GM19452 (cell line): Measurements from ENCODE around the gene C1orf105.

Experiments
- ATAC-seq: cut with Tn5 transposase; IDR thresholded peaks from one replicate; pipeline ENCODE4 v1.9.1; 2021; ENCODE audit not compliant: unreplicated experiment

Gene C1orf105

DNA sequence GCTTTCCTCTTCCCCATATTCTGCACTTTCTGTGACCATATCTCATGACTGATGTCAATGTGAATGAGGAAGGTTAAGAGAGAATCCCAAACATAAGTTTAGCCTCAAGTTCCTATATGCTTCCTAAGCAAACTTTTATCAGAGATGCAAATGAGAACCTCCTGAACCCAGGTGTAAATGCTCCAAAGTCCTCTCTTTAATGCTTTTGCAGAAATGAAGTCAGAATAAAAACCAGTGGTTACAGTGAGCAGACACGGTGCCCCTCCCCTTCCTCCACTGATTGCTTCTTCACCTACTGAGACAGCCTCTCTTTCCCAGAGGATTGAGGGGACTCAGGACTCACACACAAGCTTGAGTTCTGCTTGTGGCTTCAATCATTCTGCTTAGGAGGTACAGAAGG lies 35.0 kb downstream of the C1orf105 start:
- no peak for ATAC-seq

DNA sequence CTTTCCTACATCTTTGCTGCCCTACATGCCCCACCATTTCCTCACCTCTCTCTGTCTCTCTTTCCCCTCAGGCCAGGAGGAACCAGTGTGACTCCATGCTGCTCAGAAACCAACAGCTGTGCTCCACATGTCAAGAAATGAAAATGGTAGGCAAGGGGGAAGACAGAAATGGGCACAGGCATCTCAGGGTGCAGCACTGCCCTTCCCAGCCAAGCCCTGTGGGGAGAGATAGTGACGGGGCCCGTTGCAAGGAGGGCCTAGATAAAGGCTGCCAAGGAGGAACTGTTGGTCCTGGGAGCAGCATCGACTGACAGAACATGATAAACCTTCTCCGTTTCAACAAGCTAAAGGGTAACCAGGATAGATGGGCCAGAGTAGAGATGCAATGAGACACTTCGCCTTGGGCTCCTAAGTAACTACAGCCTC lies 35.9 kb downstream of the C1orf105 start:
- ATAC-seq: no peak

DNA sequence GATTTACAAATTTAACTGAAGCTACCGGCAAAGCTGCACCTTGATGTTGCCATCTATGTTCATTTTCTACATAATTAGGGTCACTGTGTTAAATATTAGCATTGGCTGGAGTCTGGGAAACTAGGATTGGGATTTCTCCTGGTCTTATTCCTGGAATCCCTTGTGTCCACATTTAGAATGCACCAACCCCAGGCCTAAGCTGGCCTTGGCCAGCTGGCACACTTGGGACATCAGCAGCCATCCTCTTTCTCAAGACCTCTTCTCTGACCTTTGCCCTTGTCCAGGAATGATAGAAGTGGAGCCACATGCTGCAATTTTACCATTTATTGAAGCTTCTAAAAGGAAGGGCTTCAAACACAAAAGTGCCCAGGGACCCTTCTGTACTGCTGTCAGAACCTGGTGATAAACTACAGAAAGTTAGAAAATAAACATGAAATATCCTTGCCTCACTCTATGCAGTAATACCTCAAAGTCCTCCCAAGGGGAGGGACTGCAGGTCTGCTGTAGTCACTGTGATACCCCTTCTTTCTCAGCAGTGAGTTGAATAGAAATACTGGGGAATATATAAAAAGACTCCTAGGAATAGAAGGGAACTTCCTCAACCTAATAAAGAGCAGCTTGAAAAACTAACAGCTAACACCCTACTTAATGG lies 37.1 kb downstream of the C1orf105 start:
- ATAC-seq: no peak

DNA sequence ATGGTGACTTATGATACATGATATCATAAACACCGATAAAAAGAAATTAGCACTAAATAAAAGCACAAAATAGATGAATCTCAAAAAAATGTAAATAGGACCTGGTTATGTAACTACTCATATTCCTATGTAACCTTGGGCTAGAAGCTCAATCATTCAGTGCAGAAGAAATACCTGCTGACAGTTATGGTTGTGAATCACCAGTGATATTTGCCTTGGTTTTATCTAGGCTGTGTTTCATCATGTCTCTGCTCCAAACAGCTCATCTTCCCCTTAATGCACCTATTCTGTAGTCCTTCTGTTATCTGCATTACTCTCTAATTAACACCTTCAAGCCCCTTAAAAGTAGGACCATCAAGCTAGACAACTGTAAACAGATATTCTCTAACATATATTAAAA lies 39.7 kb downstream of the C1orf105 start:
- no peak for ATAC-seq

DNA sequence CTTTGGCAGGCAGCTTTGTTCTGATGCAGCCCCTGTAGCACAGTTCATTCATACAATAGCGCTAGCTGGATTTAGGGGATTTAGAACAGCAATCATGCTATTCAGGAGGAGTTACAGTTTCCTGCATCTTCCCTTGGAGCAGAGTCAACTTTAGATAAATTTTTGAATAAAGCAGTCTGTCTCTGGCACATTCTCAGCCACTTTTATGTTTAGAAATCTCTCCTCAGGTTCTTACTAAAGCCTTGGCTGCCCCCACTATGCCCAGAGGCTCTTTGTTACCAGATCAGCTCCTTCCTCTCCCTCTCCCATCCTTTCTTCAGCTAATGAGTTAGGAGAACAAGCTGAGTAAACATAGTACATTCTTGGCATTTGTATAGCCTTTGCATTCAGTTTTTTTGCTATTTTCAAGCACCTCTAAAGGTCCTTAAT lies 40.4 kb downstream of the C1orf105 start:
- no peak for ATAC-seq

DNA sequence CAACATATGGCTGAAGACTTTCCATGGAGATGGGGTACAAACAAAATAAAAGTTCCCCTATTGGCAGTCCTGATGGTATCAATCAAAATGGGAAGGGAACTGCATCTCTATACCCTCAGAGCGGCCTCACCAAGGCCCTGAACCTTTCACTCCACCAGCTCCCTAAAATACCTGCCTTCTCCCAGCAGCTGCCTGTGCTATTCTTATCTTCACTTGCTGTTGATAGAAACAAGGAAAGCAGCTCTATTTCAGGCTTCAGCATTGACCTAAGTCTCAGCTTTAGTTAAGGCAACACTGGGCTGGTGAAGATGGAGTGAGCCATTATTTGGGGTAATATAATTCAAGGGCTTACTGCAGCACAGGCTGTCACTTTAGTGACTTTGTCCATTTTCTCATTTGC lies 45.1 kb downstream of the C1orf105 start:
- ATAC-seq: no peak

DNA sequence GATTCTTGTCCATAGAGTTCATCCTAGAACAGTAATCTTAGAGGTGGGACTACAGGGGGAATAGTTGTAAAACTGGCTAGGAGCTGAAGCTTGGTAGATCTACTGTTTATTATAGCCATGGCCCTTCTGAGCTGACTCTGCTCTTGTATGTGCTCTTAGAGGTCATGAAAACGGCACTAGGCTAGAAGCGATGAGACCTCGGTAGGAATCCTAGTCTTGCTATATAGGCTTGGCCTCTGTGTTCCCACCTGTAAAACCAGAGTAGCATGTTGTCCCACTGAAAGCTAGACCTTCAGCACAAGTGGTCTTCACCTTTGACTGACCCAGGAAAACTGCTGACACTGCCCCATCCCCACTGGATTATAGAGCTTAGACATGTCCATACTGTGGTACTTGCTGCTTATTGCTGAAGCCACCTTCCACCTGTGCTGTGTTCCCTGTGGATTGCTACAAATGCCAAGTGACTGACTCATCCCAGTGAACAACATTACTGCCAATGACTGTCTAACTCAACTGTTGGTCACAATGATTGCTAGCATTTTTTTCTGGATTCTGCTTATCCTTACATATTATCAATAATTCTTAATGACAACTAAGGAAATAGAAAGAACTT lies 46.4 kb downstream of the C1orf105 start:
- no peak for ATAC-seq

DNA sequence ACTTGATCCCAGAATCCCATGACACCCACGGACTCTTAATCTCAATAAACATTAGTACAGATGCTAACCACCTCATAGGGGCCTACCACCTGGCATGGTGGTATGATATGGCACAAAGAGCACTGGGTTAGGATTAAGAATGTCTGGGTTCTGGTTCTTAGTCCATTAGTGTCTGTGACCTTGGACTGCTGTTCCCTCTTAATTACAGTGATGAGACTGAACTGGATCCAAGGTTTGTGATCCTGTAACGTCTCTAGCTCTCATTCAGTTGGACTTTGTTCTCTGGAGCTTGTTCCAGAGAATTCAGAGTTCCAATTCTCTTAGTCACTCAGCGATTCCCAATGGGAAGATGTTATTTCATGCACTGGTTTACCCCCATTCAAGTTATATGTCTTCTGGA lies 47.0 kb downstream of the C1orf105 start:
- ATAC-seq: no peak

DNA sequence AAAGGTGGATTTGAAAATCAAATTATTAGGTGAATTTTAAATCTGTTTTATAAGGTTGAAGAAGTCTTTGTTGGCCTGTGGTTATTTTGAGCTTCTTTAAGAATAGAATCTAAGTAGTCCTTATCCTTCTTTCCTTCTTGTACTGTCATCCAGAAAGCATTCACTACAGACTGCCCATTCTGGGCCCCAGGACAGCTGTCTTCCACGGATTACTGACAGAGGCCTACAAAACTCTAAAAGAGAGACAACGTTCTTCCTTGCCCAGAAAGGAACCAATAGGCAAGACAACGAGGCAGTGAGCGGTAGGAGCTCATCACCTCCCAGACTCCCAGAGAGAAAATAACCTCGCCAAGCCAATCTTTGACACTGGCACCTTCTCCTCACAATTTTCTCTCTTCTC lies 47.8 kb downstream of the C1orf105 start:
- no peak for ATAC-seq

DNA sequence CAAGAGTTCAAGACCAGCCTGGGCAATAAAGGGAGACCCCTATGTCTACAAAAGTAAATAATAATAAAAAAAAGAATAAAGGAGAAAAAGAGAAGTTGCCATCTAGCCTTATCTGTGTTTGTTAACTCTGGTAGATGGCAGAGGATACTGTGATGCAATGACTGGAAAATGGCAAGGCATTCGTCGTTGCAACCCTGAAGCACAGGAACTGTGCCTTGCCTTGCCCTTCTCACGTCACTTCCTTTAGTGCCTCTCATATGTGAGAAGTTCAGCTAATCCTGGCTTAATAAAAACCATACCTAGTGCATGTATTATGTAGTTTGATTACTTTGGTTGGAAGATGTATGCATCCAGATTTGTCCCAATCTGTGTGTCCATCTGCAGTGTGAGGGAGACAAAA lies 49.2 kb downstream of the C1orf105 start:
- ATAC-seq: no peak

DNA sequence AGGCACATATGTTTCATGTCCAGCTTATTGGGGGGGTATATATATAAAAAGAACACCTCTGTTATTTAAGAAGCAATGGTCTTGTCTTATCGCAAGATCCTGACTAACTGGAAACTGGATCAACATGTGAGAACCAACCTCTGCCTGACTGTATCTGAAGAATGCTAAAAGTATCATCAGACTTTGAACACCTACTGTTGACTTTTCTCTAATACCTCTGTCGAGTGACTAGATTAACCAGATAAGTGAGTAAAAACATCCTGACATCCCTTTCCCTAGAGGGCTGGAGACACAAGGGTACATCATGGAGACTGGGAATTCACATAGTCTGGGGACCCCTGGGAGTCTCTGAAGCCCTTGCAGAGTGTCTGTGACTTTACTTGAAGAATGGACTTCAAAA lies 49.7 kb downstream of the C1orf105 start:
- ATAC-seq: no peak

DNA sequence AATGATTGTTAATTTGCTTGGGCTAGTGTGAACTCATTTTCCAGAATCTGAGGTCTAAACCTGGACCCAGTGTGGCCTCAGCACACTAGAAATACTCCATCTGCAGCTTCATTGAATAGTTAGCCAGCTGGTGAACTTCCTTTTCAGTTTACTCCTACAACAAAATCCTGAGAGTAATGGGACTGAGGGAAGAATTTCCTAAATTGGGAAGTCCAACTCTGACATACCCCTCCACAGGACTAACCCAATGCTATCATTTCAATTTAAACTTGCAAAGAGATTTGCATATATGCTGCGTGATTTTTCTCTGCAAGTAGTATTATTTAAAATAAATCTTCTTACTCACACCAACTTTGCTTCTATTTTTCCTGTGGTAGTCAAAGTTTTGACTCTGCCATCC lies 51.2 kb downstream of the C1orf105 start:
- no peak for ATAC-seq

DNA sequence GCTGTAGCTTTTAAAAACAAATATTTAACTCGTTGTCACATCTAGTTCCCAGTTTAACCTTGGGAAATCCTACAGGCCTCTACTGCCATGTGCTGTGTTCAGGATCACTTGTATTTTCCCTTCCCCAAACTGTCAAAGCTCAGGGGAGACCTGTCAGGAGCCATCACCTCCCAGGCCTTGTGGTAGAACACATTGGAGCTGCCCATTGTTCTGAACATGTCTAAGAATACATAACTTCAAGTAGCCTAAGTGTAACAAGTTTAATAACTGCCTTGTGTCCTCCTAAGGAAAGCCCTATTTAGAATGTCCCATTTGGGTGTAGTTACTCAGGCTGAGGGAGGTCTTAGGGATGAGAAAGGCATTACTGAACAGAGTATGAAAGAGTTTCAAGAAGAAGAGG lies 52.0 kb downstream of the C1orf105 start:
- ATAC-seq: no peak

DNA sequence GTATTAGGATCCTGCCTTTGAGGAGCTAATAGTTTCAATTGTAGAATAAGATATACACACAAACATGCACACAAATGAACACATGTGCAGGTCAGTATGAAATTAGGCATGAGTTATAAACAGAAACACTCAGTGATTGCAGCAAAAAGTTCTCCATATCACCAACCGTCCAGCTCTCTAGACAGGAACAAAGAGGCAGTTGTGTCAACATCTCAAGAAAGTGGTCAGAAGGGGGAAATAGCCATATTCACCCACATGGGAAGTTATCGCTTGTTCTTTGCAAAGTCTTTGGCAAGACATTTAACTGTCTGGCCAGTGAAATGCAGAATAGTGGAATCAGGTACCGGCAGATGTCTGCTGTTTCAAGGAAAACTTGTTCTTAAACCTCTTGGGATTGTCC lies 52.8 kb downstream of the C1orf105 start:
- ATAC-seq: no peak

DNA sequence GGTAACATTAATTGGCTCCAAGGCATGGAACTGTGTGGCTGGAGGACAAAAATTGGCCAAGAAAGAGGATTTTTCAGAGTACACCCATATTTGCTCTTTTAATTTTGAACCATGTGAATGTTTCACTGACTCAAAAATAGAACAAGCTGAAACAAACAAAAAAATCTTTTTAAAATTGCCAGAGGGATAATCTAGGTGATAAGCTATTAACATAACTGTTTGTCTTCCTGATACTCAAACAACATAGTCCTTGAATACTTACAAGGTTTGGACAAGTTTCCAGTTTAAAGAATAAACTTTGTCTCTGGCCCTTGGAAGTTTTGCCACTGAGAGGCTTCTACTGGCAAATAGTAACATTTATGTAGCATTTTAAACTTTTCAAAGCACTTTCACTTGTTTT lies 53.4 kb downstream of the C1orf105 start:
- no peak for ATAC-seq

DNA sequence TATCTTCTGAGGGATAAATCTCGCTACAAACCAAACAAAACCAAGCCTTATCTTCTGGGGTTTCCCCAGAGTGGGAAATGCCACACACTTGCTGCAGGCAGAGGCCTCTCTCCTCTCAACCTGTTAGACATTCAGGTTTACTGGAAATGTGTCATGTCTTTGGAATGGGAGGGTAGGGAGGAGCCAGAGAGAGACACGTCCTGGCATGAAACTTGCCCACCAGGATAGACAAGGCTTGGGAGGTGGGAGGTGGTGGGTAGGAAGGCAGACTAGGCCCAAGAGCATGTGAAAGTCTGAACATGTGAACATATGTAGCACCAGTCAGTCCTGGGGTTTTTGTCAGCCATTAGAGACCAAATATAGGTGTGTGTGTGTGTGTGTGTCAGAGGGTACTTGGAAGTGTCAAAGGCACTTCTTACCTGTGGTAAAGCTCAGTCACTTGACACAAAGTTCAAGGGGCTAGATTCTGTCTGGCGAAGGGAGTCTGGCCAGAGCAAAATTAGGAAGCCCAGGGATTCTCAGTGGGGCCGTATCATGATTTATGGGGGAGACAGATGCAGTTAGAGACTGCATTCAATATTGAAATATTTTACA lies 55.8 kb downstream of the C1orf105 start:
- ATAC-seq: no peak

DNA sequence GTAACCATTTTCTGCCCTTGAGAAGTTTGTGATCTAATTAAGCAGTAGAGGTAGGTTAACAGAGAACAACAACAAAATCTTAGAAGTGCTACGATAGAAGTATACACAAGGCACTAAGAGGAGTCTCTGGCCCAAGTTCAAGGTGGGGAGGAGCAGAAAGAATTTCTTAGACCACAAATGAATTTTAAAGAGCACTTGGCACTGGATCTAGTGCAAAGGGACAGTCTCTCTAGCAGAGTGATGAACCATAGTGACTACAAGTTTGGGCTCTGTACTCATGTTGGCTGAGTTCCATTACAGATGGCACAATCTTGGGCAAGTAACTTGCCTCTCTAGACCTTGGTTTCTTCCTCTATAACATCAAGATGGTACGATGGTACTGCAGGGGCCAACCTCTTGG lies 56.7 kb downstream of the C1orf105 start:
- no peak for ATAC-seq

DNA sequence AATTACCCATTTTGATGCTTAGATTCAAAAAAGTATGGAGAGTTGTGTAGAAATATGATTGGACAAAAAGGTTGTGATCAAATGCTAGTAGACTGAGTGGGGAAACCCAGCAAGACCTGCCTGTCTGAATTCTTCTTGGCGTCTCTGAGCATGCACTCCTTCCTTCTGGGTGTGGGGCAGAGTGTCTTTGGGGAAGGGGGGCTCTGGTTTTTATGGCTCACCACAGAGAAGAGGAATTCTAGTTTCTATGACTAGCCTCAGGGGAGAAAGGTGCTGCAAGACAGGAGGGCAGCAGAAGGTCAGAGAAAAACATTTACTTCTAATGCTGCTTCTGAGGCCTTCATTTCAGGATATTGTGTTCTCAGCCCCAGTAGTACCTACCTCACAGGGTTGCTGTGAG lies 57.3 kb downstream of the C1orf105 start:
- no peak for ATAC-seq

DNA sequence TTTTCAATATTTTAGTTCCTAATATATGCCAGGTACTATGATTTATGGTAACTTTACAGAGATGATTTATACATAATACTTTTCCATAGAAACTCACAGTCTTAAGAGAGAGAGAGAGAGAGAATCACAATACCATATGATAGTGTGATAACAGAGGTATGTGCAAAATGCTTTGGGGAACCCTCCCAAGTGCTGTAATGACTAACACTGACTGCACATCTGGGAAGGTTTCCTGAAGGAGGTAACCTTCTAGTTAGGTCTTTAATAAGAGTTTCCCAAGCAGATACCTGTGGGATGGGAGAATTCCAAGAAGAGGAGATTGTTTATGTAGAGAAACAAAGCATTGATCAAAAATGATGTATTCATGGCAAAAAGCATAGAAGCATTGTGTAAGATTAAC lies 58.0 kb downstream of the C1orf105 start:
- no peak for ATAC-seq

DNA sequence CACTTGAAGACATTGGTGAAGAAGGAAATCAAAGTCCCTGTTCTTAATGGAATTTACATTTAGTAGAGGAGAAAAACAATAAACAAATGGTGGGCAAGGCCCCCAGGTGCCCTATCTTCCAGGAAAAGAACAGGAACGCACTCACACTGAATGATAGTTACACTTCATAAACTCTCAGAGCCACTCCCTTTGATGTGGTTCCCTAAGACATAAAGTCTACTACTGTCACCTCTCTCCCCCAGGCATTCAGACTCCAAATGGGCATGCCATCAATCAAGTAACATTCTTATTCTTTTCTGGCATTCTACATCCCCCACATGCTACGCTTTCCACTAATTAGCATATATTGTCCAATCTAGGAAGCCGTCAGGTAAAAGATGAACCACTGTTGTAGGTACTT lies 59.9 kb downstream of the C1orf105 start:
- no peak for ATAC-seq

DNA sequence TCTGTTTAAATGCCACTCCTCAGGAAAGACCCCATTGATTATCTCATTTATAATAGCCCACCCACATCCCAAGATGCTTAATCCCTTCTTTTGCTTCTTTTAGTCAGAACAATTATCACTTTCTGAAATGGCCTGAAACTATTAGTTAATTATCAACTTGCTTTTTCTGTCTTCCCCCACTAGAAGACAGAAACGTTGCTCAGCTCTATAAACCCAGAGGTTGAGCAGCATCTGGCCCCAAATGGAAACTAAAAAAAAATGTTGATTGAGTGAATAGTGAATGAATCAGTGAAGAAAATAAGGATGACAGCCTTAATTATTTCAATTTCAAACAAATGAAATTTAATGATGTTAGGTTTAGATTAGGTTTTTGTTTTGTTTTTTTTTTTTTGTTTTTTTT lies 61.6 kb downstream of the C1orf105 start:
- peak; percentile 56 for ATAC-seq

DNA sequence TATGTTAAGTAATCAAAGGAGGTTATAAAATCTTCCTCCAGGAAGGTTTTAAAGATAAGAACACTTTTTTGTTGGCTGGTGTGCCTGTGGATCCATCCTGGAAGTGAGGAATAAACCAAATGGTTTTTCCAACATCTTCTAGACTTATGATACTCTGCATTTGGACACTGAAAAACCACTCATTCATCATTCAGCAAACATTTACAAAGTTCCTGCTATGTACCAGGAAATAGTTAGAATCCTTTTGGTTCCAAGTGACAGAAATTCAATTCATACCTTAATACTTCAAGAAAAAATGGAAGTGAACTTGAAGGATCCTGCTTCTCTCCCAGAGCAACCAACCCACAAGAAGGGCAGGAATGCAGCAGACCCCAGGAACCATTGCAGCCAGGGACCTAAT lies 63.0 kb downstream of the C1orf105 start:
- no peak for ATAC-seq

DNA sequence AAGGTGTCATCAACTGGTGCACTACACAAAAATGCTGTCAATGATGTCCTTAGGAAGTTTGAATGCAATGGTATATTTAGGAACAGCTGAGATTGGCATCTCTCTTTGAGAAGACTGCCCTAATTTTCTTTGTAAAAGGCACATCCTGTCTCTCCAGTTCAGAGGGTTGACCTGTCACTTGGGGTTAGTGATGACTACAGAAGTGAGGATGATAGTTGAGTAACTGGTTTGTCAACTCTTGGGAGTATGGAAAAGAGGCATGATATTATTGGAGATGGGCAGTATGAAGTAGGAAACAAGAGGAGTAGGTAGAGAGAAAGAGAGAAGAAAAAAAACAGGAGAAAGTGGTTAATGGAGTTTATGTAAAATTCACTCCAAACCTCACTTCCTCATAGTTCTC lies 63.8 kb downstream of the C1orf105 start:
- ATAC-seq: no peak
